Left renal pelvis (tissue), 4 donors: ENCODE results near the gene SDR42E1. TPM values are rescaled to one million over a fixed set of nuclear protein-coding genes. Genes with fewer than 3 reads are reported as not detected.

Experiments used
- DNase-seq, 4 donors: peaks; one replicate each; pipeline ENCODE4 v3.0.0-alpha.2; 2013; ENCODE audit warnings: low read depth in 4 of 4, low spot score in 3 of 4
- polyA plus RNA-seq, 4 donors: library from polyadenylated mRNA; unstranded; fragments of 120-200 nt; gene quantifications; one replicate each; pipeline ENCODE4 v1.2.1, GENCODE V29; 2013; ENCODE audit not compliant: insufficient read length in 4 of 4

The SDR42E1 gene
- 10 to 100 TPM in 3 of 4 donors, 1 to 10 TPM in 1; 3.8 to 14.8 (median 12.2) TPM for polyA plus RNA-seq

GRCh38 chr16:82011199-82011641 is at the start of gene SDR42E1:
TSS of gene SDR42E1 (minus strand) at chr16:82011470. CDS start at chr16:82000858, 10,612 bp downstream.
- DNase-seq = peak in 2 of 4 donors; percentile 33 to 59

GRCh38 chr16:82059983-82060421 is 48.7 kb upstream of the SDR42E1 start:
- no peak for DNase-seq

- DNase-seq = no peak
Measured at GRCh38 chr16:82059161-82059982, 48.1 kb upstream of the SDR42E1 start.

GRCh38 chr16:82056550-82056896 is 45.3 kb upstream of the SDR42E1 start:
- DNase-seq = no peak

GRCh38 chr16:82055728-82056549 is 44.7 kb upstream of the SDR42E1 start:
- DNase-seq = no peak

- no peak for DNase-seq
Measured at GRCh38 chr16:82055117-82055516, 43.8 kb upstream of the SDR42E1 start.

- DNase-seq = no peak
Measured at GRCh38 chr16:82051656-82052055, 40.4 kb upstream of the SDR42E1 start.

- DNase-seq = no peak
Measured at GRCh38 chr16:82050909-82051357, 39.7 kb upstream of the SDR42E1 start.

GRCh38 chr16:82050506-82050905 is 39.2 kb upstream of the SDR42E1 start:
- DNase-seq = no peak

GRCh38 chr16:82049484-82049883 is 38.2 kb upstream of the SDR42E1 start:
- DNase-seq = no peak

GRCh38 chr16:82047787-82048186 is 36.5 kb upstream of the SDR42E1 start:
- no peak for DNase-seq

GRCh38 chr16:82047374-82047773 is 36.1 kb upstream of the SDR42E1 start:
- no peak for DNase-seq

GRCh38 chr16:82046941-82047340 is 35.7 kb upstream of the SDR42E1 start:
- no peak for DNase-seq

GRCh38 chr16:82046541-82046940 is 35.3 kb upstream of the SDR42E1 start:
- no peak for DNase-seq

- no peak for DNase-seq
Measured at GRCh38 chr16:82045465-82045864, 34.2 kb upstream of the SDR42E1 start.

GRCh38 chr16:82044585-82044911 is 33.3 kb upstream of the SDR42E1 start:
- DNase-seq = no peak

GRCh38 chr16:82043680-82044584 is 32.7 kb upstream of the SDR42E1 start:
- DNase-seq = peak in 3 of 4 donors; percentile 29 to 39 (median 31)

- no peak for DNase-seq
Measured at GRCh38 chr16:82042846-82043245, 31.6 kb upstream of the SDR42E1 start.

GRCh38 chr16:82042144-82042543 is 30.9 kb upstream of the SDR42E1 start:
- DNase-seq = no peak

- no peak for DNase-seq
Measured at GRCh38 chr16:82041542-82041941, 30.3 kb upstream of the SDR42E1 start.

- no peak for DNase-seq
Measured at GRCh38 chr16:82040296-82040695, 29.0 kb upstream of the SDR42E1 start.
